Measurements from ENCODE around the gene OR8B4. TPM values are rescaled to one million over a fixed set of nuclear protein-coding genes. Genes with fewer than 3 reads are reported as not detected.

OR8B4 gene, protein sequence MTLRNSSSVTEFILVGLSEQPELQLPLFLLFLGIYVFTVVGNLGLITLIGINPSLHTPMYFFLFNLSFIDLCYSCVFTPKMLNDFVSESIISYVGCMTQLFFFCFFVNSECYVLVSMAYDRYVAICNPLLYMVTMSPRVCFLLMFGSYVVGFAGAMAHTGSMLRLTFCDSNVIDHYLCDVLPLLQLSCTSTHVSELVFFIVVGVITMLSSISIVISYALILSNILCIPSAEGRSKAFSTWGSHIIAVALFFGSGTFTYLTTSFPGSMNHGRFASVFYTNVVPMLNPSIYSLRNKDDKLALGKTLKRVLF
- total RNA-seq, result not detected in 2 replicates
- long read RNA-seq, result 0 reads

DNA sequence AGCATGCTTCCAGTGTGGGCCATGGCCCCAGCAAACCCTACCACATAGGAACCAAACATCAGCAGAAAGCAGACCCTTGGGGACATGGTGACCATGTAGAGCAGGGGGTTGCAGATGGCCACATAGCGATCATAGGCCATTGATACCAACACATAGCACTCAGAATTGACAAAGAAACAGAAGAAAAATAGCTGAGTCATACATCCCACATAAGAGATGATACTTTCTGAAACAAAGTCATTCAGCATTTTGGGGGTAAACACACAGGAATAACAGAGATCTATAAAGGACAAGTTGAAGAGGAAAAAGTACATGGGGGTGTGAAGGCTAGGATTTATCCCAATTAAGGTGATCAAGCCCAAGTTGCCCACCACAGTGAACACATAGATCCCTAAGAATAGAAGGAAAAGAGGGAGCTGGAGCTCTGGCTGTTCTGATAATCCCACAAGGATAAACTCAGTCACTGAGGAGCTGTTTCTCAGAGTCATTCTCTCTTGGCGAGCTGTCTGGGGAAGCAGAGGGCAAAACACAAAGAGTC is at the start of gene OR8B4:
Gene OR8B4 (minus strand): TSS at position 488 of the 538 bp plus-strand sequence. CDS start 0 bp downstream, at position 488.
- H3K4me3 Mint-ChIP-seq (ENCODE audit: low read depth), result no peak within 1 kb of the TSS
- H3K9me3 Mint-ChIP-seq (ENCODE audit: low read depth), result peaks cover 5% of the 10 kb centered on the region
- peaks cover 6% of the 10 kb centered on the region for H3K4me1 Mint-ChIP-seq (ENCODE audit: low read depth)
- peaks cover 2% of the 10 kb centered on the region for H3K36me3 Mint-ChIP-seq (ENCODE audit: insufficient read depth)
- TF ChIP-seq, protein P1, sequence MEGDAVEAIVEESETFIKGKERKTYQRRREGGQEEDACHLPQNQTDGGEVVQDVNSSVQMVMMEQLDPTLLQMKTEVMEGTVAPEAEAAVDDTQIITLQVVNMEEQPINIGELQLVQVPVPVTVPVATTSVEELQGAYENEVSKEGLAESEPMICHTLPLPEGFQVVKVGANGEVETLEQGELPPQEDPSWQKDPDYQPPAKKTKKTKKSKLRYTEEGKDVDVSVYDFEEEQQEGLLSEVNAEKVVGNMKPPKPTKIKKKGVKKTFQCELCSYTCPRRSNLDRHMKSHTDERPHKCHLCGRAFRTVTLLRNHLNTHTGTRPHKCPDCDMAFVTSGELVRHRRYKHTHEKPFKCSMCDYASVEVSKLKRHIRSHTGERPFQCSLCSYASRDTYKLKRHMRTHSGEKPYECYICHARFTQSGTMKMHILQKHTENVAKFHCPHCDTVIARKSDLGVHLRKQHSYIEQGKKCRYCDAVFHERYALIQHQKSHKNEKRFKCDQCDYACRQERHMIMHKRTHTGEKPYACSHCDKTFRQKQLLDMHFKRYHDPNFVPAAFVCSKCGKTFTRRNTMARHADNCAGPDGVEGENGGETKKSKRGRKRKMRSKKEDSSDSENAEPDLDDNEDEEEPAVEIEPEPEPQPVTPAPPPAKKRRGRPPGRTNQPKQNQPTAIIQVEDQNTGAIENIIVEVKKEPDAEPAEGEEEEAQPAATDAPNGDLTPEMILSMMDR (IDR thresholded peaks at IDR 0.05; ENCODE audit: unreplicated experiment), result no peak
- H3K27ac Mint-ChIP-seq, result no peak within 1 kb of the TSS
- H3K27me3 Mint-ChIP-seq, result peaks cover 50% of the 10 kb centered on the region
- DNase-seq (ENCODE audit: low spot score, unreplicated experiment), result no peak

DNA sequence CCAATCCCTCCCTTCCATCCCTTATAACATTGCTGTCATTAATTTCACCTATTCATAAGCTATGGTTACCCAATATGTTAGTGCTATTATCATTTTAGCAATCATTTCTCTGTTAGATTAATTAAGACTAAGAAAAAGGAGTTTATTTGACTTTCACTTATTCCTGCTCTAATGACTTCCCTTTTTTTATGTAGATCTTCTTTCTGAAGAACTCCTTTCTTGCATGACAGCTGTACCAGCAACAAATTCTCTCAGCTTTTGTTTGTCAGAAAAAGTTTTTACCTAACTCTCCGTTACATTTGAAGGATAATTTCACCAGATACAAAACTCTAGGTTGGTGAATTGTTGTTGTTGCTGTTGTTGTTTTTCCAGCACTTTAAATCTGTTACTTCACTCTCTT is 49.4 kb upstream of the OR8B4 start:
- no peak overlapping the region for H3K4me3 Mint-ChIP-seq (ENCODE audit: low read depth)
- H3K27ac Mint-ChIP-seq, result no peak overlapping the region
- TF ChIP-seq, protein P1 (IDR thresholded peaks at IDR 0.05; ENCODE audit: unreplicated experiment), result no peak
- H3K27me3 Mint-ChIP-seq, result peaks cover 38% of the 10 kb centered on the region
- H3K36me3 Mint-ChIP-seq (ENCODE audit: insufficient read depth), result no peaks in the 10 kb centered on the region
- DNase-seq (ENCODE audit: low spot score, unreplicated experiment), result no peak
- H3K9me3 Mint-ChIP-seq (ENCODE audit: low read depth), result no peaks in the 10 kb centered on the region
- peaks cover 4% of the 10 kb centered on the region for H3K4me1 Mint-ChIP-seq (ENCODE audit: low read depth)

DNA sequence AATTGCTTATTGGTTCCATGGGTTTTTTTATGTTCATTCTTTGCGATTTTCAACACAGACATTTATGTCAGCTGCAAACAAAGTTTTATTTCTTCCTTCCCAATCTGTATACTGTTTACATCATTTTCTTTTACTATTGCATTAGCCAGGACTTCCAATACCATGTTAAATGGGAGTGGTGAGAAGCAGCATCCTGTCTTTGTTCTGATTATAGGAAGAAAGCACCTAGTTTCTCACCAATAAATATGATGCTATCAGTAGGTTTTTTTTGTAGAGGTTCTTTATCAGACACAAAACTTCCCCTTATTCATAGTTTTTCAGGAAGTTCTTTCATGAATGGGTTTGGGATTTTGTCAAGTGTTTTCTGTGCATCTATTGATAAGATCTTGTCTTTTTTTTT is 48.8 kb upstream of the OR8B4 start:
- Mint-ChIP-seq H3K9me3 (ENCODE audit: low read depth) (no peaks in the 10 kb centered on the region), H3K4me3 (ENCODE audit: low read depth) (no peak overlapping the region), H3K27ac (no peak overlapping the region)

DNA sequence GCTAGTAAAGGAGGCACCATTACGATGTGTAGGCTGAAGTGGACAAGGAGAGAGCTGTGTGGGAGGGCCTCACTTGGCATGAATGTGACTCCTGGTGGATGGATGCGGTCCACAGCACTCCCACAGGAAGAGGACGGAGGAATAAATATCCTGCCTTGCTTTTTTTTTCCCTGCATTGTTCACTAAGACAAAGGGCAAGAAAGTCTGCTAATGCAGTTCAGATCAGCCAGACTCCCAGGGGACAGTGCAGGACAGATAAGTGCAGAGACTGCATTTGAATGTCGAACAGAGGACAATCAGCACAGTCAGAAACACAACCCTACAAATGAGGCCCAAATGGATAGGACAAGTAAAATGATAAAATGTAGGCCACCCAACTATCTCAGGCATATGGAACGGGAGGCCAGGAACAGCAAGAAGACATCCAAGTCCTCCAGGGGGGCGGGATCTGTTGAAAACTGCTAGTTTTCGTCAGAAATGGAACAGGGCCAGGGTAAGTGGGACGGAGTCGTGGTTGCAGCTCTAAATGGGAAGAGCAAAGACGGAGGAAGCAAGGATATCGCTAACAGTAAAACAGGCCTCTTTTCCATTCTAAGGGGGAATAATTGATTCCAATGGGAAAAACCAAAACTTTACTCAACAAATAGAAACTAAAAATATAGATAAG is 46.0 kb upstream of the OR8B4 start:
- no peak for DNase-seq (ENCODE audit: low spot score, unreplicated experiment)
- no peak overlapping the region for H3K4me3 Mint-ChIP-seq (ENCODE audit: low read depth)
- no peaks in the 10 kb centered on the region for H3K36me3 Mint-ChIP-seq (ENCODE audit: insufficient read depth)
- no peak overlapping the region for H3K27ac Mint-ChIP-seq
- H3K4me1 Mint-ChIP-seq (ENCODE audit: low read depth), result no peaks in the 10 kb centered on the region
- no peaks in the 10 kb centered on the region for H3K9me3 Mint-ChIP-seq (ENCODE audit: low read depth)
- TF ChIP-seq, protein P1 (IDR thresholded peaks at IDR 0.05; ENCODE audit: unreplicated experiment), result no peak
- H3K27me3 Mint-ChIP-seq, result peaks cover 52% of the 10 kb centered on the region

More for the DNA sequence above, 48.8 kb upstream of the OR8B4 start:
- Mint-ChIP-seq H3K36me3 (ENCODE audit: insufficient read depth) (no peaks in the 10 kb centered on the region), H3K4me1 (ENCODE audit: low read depth) (peaks cover 4% of the 10 kb centered on the region), H3K27me3 (peaks cover 41% of the 10 kb centered on the region)
- TF ChIP-seq, protein P1 (IDR thresholded peaks at IDR 0.05; ENCODE audit: unreplicated experiment), result no peak
- no peak for DNase-seq (ENCODE audit: low spot score, unreplicated experiment)

DNA sequence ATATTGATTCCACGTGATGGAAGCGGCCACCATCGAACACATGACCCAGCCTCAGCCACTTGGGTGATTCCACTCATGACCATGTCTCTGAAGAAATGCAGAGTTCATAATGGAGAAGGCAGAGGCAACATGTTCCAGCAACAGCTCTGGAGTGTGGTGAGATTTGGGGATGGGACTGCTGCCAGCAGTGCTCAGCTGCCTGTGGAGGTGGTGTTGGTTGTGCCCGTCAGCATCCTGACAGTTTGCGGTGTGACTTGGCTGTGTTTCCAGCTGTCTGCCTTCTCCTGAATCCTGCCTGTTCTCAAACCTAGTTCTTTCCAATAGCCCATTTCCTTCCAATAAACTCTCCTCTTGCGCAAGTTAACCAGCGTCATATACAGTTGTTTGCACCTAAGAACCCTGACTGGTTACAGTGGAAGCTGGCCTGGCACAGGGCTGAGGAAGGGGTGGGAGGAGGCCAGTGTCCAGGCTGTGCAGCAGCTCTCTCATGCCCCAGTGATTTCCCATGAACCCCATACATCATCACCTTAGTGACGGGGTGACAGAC is 42.8 kb upstream of the OR8B4 start:
- Mint-ChIP-seq H3K36me3 (ENCODE audit: insufficient read depth) (no peaks in the 10 kb centered on the region), H3K4me1 (ENCODE audit: low read depth) (no peaks in the 10 kb centered on the region)

More for the DNA sequence above, 42.8 kb upstream of the OR8B4 start:
- no peak overlapping the region for H3K27ac Mint-ChIP-seq
- H3K4me3 Mint-ChIP-seq (ENCODE audit: low read depth), result no peak overlapping the region
- H3K9me3 Mint-ChIP-seq (ENCODE audit: low read depth), result no peaks in the 10 kb centered on the region
- TF ChIP-seq, protein P1 (IDR thresholded peaks at IDR 0.05; ENCODE audit: unreplicated experiment), result no peak
- H3K27me3 Mint-ChIP-seq, result peaks cover 57% of the 10 kb centered on the region
- no peak for DNase-seq (ENCODE audit: low spot score, unreplicated experiment)
